Measurements from ENCODE around the gene AGK.

Gene AGK

GRCh38 chr7:141590666-141591065 is 39.5 kb downstream of the AGK start:
- in situ Hi-C loops (cut with HindIII; ENCODE audit: low sequenced_read_pairs) = no loop called here
- H3K4me3 ChIP-seq (ENCODE audit: low read depth, low read length) = no peak overlapping the region
- TF ChIP-seq CTCF (IDR thresholded peaks at IDR 0.05; ENCODE audit: low read depth, low read length) = no peak
- DNase-seq (ENCODE audit: low read depth, low spot score) = no peak

- TF ChIP-seq CTCF (IDR thresholded peaks at IDR 0.05; ENCODE audit: low read depth, low read length) = no peak
- DNase-seq (ENCODE audit: low read depth, low spot score) = peak; percentile 68
- in situ Hi-C loops (cut with HindIII; ENCODE audit: low sequenced_read_pairs) = no loop called here
- no peak overlapping the region for H3K4me3 ChIP-seq (ENCODE audit: low read depth, low read length)
Observed at GRCh38 chr7:141593134-141593533, 41.9 kb downstream of the AGK start.

GRCh38 chr7:141597966-141598365 is 46.8 kb downstream of the AGK start:
- H3K4me3 ChIP-seq (ENCODE audit: low read depth, low read length) = no peak overlapping the region
- DNase-seq (ENCODE audit: low read depth, low spot score) = no peak
- TF ChIP-seq CTCF (IDR thresholded peaks at IDR 0.05; ENCODE audit: low read depth, low read length) = no peak
- in situ Hi-C loops (cut with HindIII; ENCODE audit: low sequenced_read_pairs) = no loop called here

GRCh38 chr7:141598408-141598807 is 47.2 kb downstream of the AGK start:
- H3K4me3 ChIP-seq (ENCODE audit: low read depth, low read length) = no peak overlapping the region
- in situ Hi-C loops (cut with HindIII; ENCODE audit: low sequenced_read_pairs) = no loop called here
- no peak for TF ChIP-seq CTCF (IDR thresholded peaks at IDR 0.05; ENCODE audit: low read depth, low read length)
- no peak for DNase-seq (ENCODE audit: low read depth, low spot score)

GRCh38 chr7:141600168-141601006 is 49.2 kb downstream of the AGK start:
- no peak overlapping the region for H3K4me3 ChIP-seq (ENCODE audit: low read depth, low read length)
- no peak for TF ChIP-seq CTCF (IDR thresholded peaks at IDR 0.05; ENCODE audit: low read depth, low read length)
- in situ Hi-C loops (cut with HindIII; ENCODE audit: low sequenced_read_pairs) = no loop called here
- no peak for DNase-seq (ENCODE audit: low read depth, low spot score)

GRCh38 chr7:141609576-141609975 is 58.4 kb downstream of the AGK start:
- no peak for DNase-seq (ENCODE audit: low read depth, low spot score)
- no peak for TF ChIP-seq CTCF (IDR thresholded peaks at IDR 0.05; ENCODE audit: low read depth, low read length)
- no peak overlapping the region for H3K4me3 ChIP-seq (ENCODE audit: low read depth, low read length)
- in situ Hi-C loops (cut with HindIII; ENCODE audit: low sequenced_read_pairs) = no loop called here

All from astrocyte of the spinal cord (primary cell).